GM18526 (cell line): ENCODE results near the gene FUBP3.

Experiments used
- POLR2A ChIP-seq: IDR thresholded peaks from 3 replicates; pipeline ENCODE4 v1.6.1; 2011; ENCODE audit not compliant: insufficient read length; ENCODE audit errors: extremely low read depth

FUBP3 gene

DNA sequence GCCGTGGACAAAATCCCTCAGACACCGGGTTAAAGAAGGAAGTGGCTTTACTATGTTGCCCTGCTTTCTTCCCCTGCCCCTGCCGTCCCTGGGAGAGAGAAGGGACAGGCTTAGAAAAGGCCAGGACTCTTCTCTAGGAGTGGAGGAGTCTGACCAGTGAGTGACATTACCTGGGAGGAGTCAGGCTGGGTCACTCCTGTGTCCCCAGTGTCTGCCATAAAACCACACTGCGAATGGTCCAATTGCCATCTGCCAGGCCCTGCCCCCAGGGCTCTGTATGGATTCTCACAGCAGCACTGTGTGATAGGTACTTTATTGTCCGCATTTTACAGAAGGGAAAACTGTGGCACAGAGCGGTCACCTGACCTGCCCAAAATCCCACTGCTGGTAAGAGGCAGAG lies 31.3 kb upstream of the FUBP3 start:
- TF ChIP-seq POLR2A: no peak

GRCh38 chr9:130549093-130549735 lies 30.2 kb upstream of the FUBP3 start:
- no peak for TF ChIP-seq POLR2A

DNA sequence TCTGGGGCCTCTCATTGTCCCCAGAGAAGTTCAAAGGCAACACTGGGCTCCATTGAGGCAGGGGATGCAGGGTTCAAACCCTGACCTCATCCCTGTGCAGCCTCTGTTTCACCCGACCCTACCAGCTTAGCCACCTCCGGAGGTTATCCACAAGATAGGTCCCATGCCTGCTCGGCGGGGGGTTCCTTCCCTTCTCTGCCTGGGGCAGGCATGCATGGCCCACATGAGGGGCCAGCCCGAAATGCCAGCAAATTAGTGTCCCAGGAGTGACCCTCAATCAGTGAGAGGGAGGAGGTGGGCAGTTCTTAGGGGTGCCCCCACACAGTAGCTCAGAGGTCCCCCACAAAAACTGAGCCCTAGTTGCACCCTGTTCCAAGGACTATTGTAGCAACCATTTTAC lies 24.8 kb upstream of the FUBP3 start:
- no peak for TF ChIP-seq POLR2A

DNA sequence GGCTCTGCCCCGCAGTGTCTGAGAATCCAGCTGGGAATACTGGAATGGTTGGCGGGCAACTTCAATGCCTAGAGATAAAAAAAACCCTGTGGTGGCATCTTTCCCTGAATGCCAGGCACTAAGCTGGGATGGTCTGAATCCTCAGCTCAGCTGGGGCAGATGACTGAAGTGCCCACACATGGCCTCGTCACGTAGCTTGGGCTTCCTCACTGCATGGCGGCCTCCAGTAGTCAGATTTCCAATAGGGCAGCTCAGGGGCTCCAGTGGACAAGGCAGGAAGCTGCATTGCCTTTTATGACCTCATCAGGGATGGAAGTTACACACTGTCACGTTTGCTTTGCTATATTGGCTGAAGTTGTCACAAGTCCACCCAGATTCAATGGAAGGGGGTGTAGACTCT lies 24.3 kb upstream of the FUBP3 start:
- no peak for TF ChIP-seq POLR2A

- TF ChIP-seq POLR2A: no peak
Measured at GRCh38 chr9:130555968-130556367, 23.4 kb upstream of the FUBP3 start.

DNA sequence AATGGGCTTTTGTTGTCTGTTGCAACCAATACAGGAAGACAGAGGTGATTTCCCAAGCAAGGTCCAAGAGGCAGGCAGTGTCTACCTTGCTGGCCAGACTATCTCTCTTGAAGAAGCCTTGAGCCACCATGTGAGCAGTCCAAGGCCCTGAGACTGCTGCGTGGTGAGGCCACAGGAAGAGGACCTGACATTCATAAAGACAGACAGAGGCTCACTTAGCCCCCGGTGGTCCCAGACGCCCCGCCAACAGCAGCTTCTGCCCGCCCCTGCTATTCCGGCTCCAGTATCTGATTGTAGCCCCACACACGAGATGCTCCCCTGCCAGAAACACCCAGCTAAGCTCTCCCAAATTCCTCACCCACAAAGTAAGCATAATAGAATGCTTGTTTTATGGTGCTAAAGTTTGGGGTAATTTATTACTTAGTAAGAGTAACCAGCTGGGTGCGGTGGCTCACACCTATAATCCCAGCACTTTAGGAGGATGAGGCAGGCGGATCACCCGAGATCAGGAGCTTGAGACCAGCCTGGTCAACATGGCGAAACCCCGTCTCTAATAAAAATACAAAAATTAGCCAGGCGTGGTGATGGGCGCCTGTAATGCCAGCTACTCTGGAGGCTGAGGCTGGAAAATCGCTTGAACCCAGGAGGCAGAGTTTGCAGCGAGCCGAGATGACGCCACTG lies 22.8 kb upstream of the FUBP3 start:
- no peak for TF ChIP-seq POLR2A

- no peak for TF ChIP-seq POLR2A
Measured at GRCh38 chr9:130557077-130557468, 22.3 kb upstream of the FUBP3 start.

DNA sequence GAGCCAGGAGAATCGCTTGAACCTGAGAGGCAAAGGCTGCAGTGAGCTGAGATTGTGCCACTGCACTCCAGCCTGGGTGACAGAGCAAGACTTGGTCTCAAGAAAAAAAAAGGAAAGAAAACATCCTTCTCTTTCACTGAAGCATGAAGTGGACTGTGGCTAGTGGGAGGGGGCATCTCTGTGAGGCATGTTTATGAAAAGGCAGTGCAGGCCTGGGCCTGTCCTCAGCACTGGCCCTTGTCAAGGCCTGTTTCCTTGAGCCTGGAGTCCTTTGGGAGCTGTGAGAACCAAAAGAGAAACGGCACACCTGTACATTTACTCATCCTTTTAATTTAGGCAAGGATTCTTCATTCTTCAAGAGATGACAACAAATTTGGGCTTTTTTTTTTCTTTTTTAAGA lies 18.3 kb upstream of the FUBP3 start:
- no peak for TF ChIP-seq POLR2A

GRCh38 chr9:130563797-130564196 lies 15.6 kb upstream of the FUBP3 start:
- no peak for TF ChIP-seq POLR2A

GRCh38 chr9:130565792-130566191 lies 13.6 kb upstream of the FUBP3 start:
- TF ChIP-seq POLR2A: no peak

DNA sequence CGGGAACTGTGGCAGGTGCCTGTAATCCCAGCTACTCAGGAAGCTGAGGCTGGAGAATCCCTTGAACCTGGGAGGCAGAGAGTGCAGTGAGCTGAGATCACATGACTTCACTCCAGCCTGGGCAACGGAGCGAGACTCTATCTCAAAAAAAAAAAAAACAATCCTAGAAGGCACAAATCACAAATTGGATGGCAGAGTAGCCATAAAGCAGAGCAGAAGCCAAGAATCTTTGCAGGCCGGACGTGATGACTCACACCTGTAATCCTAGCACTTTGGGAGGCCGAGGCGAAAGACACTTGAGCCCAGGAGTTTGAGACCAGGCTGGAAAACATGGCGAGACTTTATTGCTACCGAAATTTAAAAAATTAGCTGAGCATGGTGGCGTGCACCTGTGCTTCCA lies 9.2 kb upstream of the FUBP3 start:
- TF ChIP-seq POLR2A: no peak

DNA sequence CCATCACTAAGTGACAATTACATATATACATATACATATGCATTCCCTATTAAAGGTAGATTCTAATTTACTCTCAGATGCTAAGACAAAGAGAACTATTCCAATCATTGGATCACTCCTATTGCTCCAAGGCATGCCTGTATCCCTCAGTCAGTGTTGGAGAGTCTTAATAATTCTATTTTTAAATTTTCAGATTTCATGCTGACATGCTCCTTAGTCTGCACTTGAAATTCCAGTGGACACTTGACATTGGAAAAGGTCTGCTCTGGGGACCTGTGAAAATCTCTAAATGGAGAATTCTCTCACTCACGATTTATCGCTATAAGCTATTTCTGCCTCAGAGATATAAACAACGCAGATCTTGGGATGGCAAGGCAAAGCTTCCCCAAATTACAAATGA lies 3.9 kb upstream of the FUBP3 start:
- TF ChIP-seq POLR2A: no peak

DNA sequence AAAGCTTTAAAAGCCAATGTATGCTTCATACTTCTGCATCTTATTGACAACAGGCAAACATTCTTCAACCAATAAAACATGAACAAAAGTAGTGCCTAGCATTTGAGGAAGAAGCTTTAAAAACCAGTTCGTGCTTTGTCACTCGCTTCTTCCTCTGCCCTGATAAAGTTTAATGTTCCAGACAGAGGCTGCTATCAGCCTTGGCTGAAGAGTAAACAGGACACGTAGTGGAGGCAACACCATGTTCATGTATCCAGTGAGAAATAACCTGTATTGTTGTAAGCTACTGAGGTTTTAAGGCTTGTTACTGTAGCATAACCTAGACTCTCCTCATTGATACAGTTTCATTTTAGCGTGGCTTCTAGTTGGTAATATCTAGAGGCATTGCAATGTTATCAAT lies 3.2 kb upstream of the FUBP3 start:
- no peak for TF ChIP-seq POLR2A

DNA sequence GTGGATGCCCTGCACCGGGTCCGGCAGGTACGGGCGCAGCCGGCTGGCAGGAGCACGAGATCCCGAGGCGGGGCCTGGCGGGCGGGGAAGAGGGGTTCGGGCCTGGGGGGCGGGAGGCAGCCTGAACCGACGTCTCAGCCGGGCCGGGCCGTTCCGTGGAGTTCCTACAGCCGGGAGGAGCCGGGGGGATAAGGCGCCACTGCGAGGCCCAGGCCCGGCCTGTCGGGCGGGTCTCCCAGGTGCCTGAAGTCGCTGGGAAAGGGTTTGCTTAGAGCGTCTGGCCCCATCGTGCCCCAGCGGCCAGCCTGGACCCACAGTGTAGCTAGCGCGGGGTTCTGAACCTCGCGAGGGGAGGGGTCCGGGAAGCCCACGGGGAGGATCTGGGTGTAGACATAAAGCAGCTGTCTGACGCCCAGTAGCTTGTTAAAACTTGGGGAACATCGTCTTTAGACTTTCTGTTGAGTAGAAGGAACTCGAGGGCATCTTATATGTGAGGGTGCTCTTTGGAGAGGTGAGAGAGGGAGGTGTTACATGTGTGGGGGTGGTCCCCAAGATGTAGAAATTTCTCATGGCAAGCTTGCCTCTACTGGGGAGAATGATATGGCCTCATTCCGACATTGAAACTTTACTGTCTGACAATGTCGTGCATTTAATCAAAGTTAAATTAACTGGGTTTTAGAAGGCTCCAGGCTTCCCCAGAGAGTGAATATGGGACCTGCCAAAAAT lies 524 bp downstream of the FUBP3 start:
- TF ChIP-seq POLR2A: no peak

DNA sequence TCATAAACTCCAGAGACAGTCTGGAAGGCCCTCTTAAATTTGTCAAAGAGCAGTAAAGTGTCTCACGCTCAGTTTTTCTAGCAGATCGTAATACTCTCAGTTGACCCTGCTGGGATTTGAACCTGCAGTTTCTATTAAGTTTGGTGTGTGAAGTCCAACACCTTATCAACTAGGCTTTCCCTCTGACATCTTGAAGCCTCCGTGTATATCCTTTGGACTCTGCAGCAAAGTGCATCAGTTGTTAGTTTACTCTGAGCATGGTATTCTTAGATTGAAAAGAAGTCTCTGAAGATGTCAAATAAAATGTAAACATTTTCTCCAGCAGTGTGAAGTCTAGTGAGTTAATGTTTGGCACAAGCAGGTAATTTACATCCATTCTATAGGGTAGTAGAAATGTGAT lies 2.4 kb downstream of the FUBP3 start:
- TF ChIP-seq POLR2A: no peak

DNA sequence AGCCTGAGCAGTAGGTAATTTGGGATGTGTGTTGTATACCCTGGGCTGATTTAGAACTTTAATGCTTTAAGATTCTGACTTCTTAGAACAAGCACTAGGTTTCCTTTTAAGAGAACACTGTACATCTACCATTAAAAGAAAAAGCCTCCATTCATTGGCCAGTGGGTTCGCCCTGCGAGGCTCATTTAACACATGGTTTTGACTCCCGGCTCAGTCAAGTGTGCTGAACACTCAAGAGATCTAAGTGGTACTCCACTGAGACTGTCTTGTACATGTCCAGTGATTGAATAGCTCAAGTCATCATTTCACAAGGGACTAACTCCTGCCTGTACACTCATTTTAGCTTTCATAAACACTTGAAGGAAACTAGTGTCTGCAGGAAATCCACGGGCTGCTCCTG lies 3.9 kb downstream of the FUBP3 start:
- no peak for TF ChIP-seq POLR2A
